BLaER1 (cell line): ENCODE results near the gene TRPM2.

Experiments used
- H3K27ac ChIP-seq: shearing (Covaris generic); formaldehyde crosslinking; 2 replicates; pipeline ENCODE4 v1.8.1; 2022
- H3K27me3 ChIP-seq: shearing (Covaris generic); formaldehyde crosslinking; 2 replicates; pipeline ENCODE4 v1.8.1; 2022
- H3K36me3 ChIP-seq: shearing (Covaris generic); formaldehyde crosslinking; 2 replicates; pipeline ENCODE4 v1.8.1; 2022
- H3K4me1 ChIP-seq: shearing (Covaris generic); formaldehyde crosslinking; 2 replicates; pipeline ENCODE4 v1.8.1; 2022
- H3K4me2 ChIP-seq: shearing (Covaris generic); formaldehyde crosslinking; 2 replicates; pipeline ENCODE4 v1.8.1; 2022
- H3K4me3 ChIP-seq: shearing (Covaris generic); formaldehyde crosslinking; 2 replicates; pipeline ENCODE4 v1.8.1; 2022
- H3K9ac ChIP-seq: shearing (Covaris generic); formaldehyde crosslinking; 2 replicates; pipeline ENCODE4 v1.8.1; 2022
- H3K9me3 ChIP-seq: shearing (Covaris generic); formaldehyde crosslinking; 2 replicates; pipeline ENCODE4 v1.8.1; 2022
- H4K20me1 ChIP-seq: shearing (Covaris generic); formaldehyde crosslinking; 2 replicates; pipeline ENCODE4 v1.8.1; 2022
- Cebpa-rat ChIP-seq: shearing (Covaris generic); IDR thresholded peaks from 2 replicates; pipeline ENCODE4 v1.8.1; 2022

TRPM2 gene

DNA sequence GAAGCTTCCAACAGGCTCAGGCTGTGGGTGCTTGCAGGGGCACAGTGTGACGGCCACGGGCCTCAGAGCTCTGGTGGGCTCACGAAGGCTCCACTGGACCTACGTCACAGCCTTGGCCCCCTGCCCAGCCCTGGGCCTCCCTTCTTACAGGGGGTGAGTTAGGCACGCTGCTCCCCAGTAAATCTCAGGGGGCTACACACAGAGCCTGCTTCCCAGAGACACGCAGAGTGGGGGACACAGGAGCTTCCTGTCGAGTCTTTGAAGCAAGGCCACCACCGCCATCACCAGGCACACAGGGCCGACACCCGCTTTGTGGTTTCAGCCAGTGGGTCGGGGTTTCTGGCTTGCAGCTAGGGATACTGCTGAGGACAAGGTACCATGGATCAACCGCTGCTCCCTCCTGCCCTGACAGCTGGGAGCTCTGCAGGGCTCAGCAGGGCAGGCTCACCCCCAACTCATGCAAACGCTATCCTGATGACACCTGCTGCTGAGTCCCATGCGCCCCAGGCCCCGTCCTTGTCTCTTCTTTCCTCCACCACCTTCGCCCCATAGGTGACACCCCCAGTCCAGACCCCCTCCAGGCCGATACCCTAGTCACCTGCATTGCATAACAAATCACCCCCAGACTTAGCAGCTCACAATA lies 8.8 kb upstream of the TRPM2 start:
- Histone ChIP-seq H3K9ac (peak overlapping the region; percentile 22; the same call in 1 of the 2 replicates), H4K20me1 (no peaks in the 10 kb centered on the region), H3K4me2 (peak overlapping the region; percentile 84), H3K4me1 (peaks cover 77% of the 10 kb centered on the region), H3K9me3 (no peaks in the 10 kb centered on the region), H3K27ac (peak overlapping the region; percentile 75), H3K27me3 (no peaks in the 10 kb centered on the region), H3K4me3 (no peak overlapping the region), H3K36me3 (no peaks in the 10 kb centered on the region)
- no peak for TF ChIP-seq Cebpa-rat

DNA sequence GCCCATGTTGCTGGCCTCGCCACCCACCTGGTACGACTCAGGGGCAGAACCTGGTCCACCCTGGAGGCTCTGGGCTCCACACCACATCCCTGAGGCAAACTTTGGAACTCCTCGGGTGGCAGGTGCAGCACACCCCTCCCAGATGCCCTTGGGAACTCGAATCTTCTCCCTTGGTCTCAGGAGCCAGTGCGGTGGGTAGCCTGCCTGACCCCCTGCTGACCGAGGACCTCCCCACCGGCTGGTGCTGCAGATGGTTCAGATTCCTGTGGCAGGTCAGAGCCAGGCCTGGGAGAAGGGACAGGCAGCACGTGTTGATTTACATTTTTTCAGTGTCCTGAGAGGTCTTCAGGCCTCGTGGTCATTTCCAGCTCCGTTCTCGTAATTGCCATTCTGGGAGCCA lies 7.9 kb upstream of the TRPM2 start:
- Histone ChIP-seq H3K27me3 (no peaks in the 10 kb centered on the region), H3K9ac (peak overlapping the region; percentile 20; the same call in 1 of the 2 replicates), H3K4me3 (no peak overlapping the region), H3K4me1 (peaks cover 69% of the 10 kb centered on the region), H3K36me3 (no peaks in the 10 kb centered on the region), H3K9me3 (no peaks in the 10 kb centered on the region), H3K27ac (peak overlapping the region; percentile 75; the same call in 1 of the 2 replicates), H4K20me1 (no peaks in the 10 kb centered on the region), H3K4me2 (peak overlapping the region; percentile 84)
- TF ChIP-seq Cebpa-rat = no peak

DNA sequence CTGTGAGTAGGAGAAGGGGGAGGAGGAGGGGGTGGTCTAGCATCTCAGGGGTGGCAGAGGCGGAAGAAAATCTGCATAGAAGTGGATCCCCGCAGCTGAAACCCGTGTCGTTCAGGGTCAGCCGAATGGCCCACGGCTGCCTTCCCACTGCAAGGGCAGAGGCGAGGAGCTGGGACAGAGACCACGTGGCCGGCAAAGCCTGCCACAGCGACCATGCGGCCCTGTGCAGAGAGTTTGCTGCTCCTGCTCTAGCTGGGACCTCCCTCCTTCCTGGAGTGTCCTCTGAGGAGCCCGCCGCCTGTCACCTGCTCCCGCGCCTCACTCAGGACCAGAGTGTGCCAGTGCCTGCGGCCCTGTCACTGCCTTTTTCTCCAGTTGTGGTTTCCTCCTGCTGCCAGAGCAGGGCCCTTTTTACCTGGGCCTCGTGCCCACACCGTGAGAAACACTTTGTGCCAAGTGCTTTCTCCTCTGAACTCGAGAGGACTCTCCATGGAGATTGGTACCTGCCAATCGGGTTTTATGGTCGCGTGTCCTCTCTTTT lies 5.4 kb upstream of the TRPM2 start:
- no peaks in the 10 kb centered on the region for H4K20me1 ChIP-seq
- H3K9ac ChIP-seq = peak overlapping the region; percentile 8; the same call in 1 of the 2 replicates
- TF ChIP-seq Cebpa-rat = no peak
- 0 out of 2 replicates have a peak overlapping the region, but pooled peaks have one; percentile 30 for H3K27ac ChIP-seq
- H3K27me3 ChIP-seq = no peaks in the 10 kb centered on the region
- no peaks in the 10 kb centered on the region for H3K36me3 ChIP-seq
- no peak overlapping the region for H3K4me3 ChIP-seq
- H3K9me3 ChIP-seq = no peaks in the 10 kb centered on the region
- H3K4me1 ChIP-seq = peaks cover 86% of the 10 kb centered on the region
- H3K4me2 ChIP-seq = peak overlapping the region; percentile 68

DNA sequence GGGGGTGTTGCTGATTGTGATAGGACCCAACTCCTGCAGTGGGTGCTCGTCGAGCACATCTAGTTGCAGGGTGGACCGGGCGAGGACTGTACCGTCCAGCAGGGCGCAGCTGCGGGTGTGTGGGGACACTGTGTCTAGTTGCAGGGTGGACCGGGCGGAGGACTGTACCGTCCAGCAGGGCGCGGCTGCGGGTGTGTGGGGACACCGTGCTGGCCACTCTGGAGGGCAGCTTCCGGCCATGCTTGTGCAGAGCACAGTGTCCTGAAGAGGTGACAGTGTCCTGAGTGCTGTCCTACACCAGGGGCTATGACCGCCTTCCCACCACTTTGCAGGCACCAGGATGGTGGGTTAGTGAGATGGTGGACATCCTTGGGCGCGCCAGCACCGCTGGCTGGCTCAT lies 4.6 kb upstream of the TRPM2 start:
- H3K4me3 ChIP-seq = no peak overlapping the region
- H3K9me3 ChIP-seq = no peaks in the 10 kb centered on the region
- no peaks in the 10 kb centered on the region for H4K20me1 ChIP-seq
- peaks cover 83% of the 10 kb centered on the region for H3K4me1 ChIP-seq
- peak overlapping the region; percentile 68 for H3K4me2 ChIP-seq
- 0 out of 2 replicates have a peak overlapping the region, but pooled peaks have one; percentile 30 for H3K27ac ChIP-seq
- H3K27me3 ChIP-seq = no peaks in the 10 kb centered on the region
- no peaks in the 10 kb centered on the region for H3K36me3 ChIP-seq
- H3K9ac ChIP-seq = no peak overlapping the region
- no peak for TF ChIP-seq Cebpa-rat

DNA sequence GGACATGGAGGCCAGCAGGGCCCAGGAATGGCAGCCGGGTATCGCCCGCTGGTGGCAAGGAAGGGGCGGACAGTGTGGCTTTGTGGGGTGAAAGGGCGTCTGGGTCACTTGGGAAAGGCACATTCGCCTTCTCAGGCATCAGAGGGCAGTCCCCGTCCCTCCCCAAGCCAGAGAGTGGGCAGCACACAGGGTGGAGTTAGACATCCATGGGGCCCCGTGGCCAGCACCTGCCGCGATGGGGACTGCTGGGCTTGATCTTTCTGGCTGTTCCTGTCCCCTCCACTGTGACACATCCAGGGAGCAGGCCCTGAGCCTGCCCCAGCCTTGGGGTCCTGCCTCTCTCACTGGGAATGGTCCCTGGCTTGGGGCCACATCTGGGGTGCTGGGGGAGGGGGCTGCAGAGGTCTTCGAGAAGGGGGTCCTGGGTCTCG lies 4.0 kb upstream of the TRPM2 start:
- H3K9me3 ChIP-seq = no peaks in the 10 kb centered on the region

DNA sequence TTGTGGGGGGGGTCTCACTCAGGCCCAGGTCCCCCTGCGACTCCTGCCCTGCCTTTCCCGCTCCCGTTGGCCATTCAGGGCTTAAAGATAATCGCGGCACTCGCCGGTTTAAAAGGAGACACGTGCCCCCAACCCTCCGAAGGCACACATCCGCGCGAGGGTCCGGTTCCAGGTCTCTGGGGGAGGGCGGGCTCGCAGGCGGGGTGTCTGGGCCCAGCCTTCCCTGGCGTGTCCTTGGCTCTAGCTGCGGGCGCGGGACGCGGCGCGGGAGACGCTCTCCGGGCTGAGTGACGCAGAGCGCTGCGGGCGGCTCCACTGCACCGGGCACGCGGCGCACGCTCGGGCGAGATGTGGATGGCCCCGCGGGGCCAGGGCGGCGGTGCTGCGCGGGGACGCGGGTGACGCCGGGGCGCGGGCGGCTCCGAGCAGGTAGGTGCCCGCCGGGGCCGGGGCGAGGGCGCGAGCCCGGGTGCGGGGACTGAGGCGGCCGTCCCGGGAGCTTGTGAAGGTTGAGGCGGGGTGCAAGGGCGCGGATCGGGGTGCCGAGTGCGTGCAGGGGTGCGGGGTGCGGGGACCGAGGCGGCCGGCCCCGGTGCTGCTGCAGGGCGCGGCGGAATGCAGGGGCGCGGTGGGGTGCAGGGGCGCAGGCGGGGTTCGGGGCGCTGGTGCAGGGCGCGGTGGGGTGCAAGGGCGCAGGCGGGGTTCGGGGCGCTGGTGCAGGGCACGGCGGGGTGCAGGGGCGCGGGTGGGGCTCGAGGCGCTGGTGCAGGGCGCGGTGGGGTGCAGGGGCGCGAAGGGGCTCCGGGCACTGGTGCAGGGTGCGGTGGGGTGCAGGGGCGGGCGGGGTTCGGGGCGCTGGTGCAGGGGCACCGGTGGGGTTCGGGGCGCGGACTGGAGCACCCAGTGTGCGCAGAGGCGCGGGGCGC lies 3.3 kb upstream of the TRPM2 start:
- Histone ChIP-seq H3K9ac (no peak overlapping the region), H3K27ac (no peak overlapping the region), H3K4me2 (no peak overlapping the region), H3K27me3 (no peaks in the 10 kb centered on the region), H4K20me1 (no peaks in the 10 kb centered on the region), H3K4me1 (peaks cover 83% of the 10 kb centered on the region), H3K4me3 (no peak overlapping the region), H3K9me3 (no peaks in the 10 kb centered on the region), H3K36me3 (peaks cover under 1% of the 10 kb centered on the region; the same call in 1 of the 2 replicates)
- TF ChIP-seq Cebpa-rat = no peak

More for the DNA sequence above, 4.0 kb upstream of the TRPM2 start:
- Histone ChIP-seq H3K4me2 (no peak overlapping the region), H3K27ac (0 out of 2 replicates have a peak overlapping the region, but pooled peaks have one; percentile 30), H3K4me3 (no peak overlapping the region), H3K4me1 (peaks cover 83% of the 10 kb centered on the region), H3K36me3 (no peaks in the 10 kb centered on the region), H3K9ac (no peak overlapping the region), H3K27me3 (no peaks in the 10 kb centered on the region), H4K20me1 (no peaks in the 10 kb centered on the region)
- TF ChIP-seq Cebpa-rat = no peak

DNA sequence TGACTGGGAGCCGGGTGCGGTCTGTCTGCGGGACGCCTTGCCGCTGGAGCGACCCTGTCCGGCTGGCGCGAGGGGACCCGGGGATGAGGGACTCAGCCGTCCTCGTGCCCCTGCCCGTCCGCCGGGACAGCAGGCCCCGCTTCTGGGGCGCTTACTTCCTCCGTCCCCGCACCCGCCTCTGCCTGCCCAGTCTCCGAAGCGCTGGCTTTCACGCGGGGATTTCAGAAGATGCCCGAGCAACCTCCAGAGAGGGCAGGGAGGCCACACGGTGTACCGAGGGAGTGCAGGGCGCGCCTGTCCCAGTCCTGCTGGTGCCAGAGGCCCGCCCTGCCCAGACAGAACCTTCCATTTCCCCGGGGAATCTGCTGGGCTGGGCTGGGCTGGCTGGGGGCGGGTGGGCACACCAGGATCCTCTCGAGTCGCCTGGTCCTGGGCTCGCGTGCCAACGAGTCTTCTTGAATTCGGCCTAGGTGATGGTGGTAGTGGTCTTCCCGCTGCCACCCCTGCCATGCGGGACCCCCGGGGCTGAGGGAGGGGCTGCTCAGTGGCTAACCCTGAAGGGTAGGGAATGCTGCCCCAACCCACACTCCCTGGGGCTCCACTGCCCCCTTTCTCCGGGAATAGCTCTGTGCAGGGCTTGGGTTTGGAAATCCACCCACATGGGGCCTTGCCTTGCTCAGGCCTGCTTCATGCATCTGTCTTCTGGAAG lies 2.5 kb upstream of the TRPM2 start:
- no peaks in the 10 kb centered on the region for H3K9me3 ChIP-seq
- H3K27me3 ChIP-seq = no peaks in the 10 kb centered on the region
- H4K20me1 ChIP-seq = no peaks in the 10 kb centered on the region
- H3K4me3 ChIP-seq = no peak overlapping the region
- H3K4me1 ChIP-seq = peaks cover 83% of the 10 kb centered on the region
- H3K27ac ChIP-seq = peak overlapping the region; percentile 98
- no peak for TF ChIP-seq Cebpa-rat
- H3K4me2 ChIP-seq = peak overlapping the region; percentile 94
- peaks cover 6% of the 10 kb centered on the region; the same call in 1 of the 2 replicates for H3K36me3 ChIP-seq
- no peak overlapping the region for H3K9ac ChIP-seq

DNA sequence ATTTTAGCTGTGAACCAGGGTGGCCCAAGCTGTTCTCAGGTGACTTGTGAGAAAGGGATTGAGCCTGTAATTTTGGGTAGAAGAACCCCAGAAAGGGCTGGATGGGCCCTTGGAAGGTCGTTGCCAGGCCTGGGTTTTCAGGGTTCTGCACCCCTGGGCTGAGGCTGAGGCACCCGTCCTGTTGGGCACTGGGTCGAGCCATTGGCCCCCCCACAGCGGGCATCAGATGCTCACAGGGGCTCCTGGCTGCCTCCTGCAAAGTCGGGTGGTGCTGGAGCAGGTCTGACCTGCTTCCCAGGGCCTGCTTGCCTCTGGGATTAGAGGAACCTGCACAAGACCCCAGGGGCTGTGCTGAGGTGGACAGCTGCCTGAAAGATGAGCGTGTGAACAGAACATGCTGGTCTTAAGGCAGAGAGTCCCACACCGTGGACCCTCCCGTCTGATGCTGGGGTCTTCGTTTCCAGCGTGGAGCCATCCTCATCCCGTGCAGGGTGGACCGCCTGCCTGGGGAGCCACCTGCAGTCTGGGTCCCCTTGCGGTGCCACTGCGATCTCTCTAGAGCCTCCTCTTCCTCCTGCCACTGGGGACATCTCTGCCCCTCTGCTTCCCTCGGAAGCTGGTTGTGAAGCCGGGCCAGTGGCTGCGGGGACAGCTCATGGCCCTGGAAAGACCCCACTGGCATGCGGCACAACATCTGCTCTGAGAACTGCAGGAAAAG lies 1.7 kb upstream of the TRPM2 start:
- no peaks in the 10 kb centered on the region for H3K9me3 ChIP-seq
- peak overlapping the region; percentile 91 for H3K9ac ChIP-seq
- H3K36me3 ChIP-seq = peaks cover 13% of the 10 kb centered on the region
- no peaks in the 10 kb centered on the region for H3K27me3 ChIP-seq
- 0 out of 2 replicates have a peak, but pooled peaks cover 6% of the 10 kb centered on the region for H4K20me1 ChIP-seq
- H3K4me3 ChIP-seq = peak overlapping the region; percentile 72
- H3K27ac ChIP-seq = peak overlapping the region; percentile 98
- no peak for TF ChIP-seq Cebpa-rat
- peaks cover 83% of the 10 kb centered on the region for H3K4me1 ChIP-seq
- peak overlapping the region; percentile 94 for H3K4me2 ChIP-seq
